Hepatocyte (in vitro differentiated cells): ENCODE data around the gene ANKRD29. TPM values are rescaled to one million over a fixed set of nuclear protein-coding genes. Genes with fewer than 3 reads are reported as not detected.

ENCODE experiments used
- DNase-seq: peaks from one replicate; pipeline ENCODE4 v3.0.0-alpha.2; 2016; ENCODE audit warnings: low spot score
- H2AFZ ChIP-seq: fragments of 200-600 bp; sonication (generic); 2 replicates; pipeline ENCODE4 v1.6.0; 2016; ENCODE audit warnings: antibody characterized with exemption, mild to moderate bottlenecking
- H3K27ac ChIP-seq: fragments of 200-600 bp; sonication (generic); 2 replicates; pipeline ENCODE4 v1.5.1; 2016; ENCODE audit warnings: mild to moderate bottlenecking
- H3K27me3 ChIP-seq: fragments of 200-600 bp; sonication (generic); 2 replicates; pipeline ENCODE4 v1.6.1; 2016
- H3K36me3 ChIP-seq: fragments of 200-600 bp; sonication (generic); replicated peaks from 2 replicates; pipeline ENCODE4 v1.5.1; 2016; ENCODE audit warnings: low read depth; ENCODE audit not compliant: insufficient read depth
- H3K4me1 ChIP-seq: fragments of 200-600 bp; sonication (generic); 2 replicates; pipeline ENCODE4 v1.5.1; 2016; ENCODE audit warnings: mild to moderate bottlenecking, moderate library complexity; ENCODE audit not compliant: insufficient read depth
- H3K4me2 ChIP-seq: fragments of 200-600 bp; sonication (generic); 2 replicates; pipeline ENCODE4 v1.6.0; 2016
- H3K4me3 ChIP-seq: fragments of 200-600 bp; sonication (generic); 2 replicates; pipeline ENCODE4 v1.5.1; 2016; ENCODE audit warnings: mild to moderate bottlenecking
- H3K79me2 ChIP-seq: fragments of 200-600 bp; sonication (generic); 2 replicates; pipeline ENCODE4 v1.6.0; 2017; ENCODE audit warnings: mild to moderate bottlenecking
- H3K9me2 ChIP-seq: fragments of 200-600 bp; sonication (generic); replicated peaks from 2 replicates; pipeline ENCODE4 v1.6.0; 2017; ENCODE audit warnings: mild to moderate bottlenecking; ENCODE audit not compliant: insufficient read depth
- H3K9me3 ChIP-seq: fragments of 200-600 bp; sonication (generic); 2 replicates; pipeline ENCODE4 v1.5.1; 2016; ENCODE audit warnings: low read depth, mild to moderate bottlenecking
- H4K20me1 ChIP-seq: fragments of 200-600 bp; sonication (generic); 2 replicates; pipeline ENCODE4 v1.6.0; 2016; ENCODE audit warnings: mild to moderate bottlenecking; ENCODE audit not compliant: insufficient read depth, poor library complexity, severe bottlenecking
- EZH2 ChIP-seq: fragments of 200-600 bp; sonication (generic); IDR thresholded peaks from 2 replicates; pipeline ENCODE4 v1.6.1; 2016; ENCODE audit warnings: antibody characterized with exemption, mild to moderate bottlenecking, borderline replicate concordance
- EZH2phosphoT487 ChIP-seq: fragments of 200-600 bp; sonication (generic); IDR thresholded peaks from one replicate; pipeline ENCODE4 v1.6.1; 2018; ENCODE audit warnings: antibody characterized with exemption, mild to moderate bottlenecking, low read depth, moderate library complexity; ENCODE audit not compliant: unreplicated experiment, severe bottlenecking
- WGBS: methylation state at CpG from one replicate; pipeline ENCODE4 v1.1.6; 2016; ENCODE audit warnings: low lambda C conversion rate; ENCODE audit errors: missing lambda C conversion rate; 5-methylcytosine and 5-hydroxymethylcytosine counted together
- polyA plus RNA-seq: library from polyadenylated mRNA; unstranded; fragments of >200 nt; fragmentation: Nextera tagmentation; extraction: Ambion mirVana; gene quantifications from 2 replicates; pipeline ENCODE4 v1.2.1, GENCODE V29; 2016
- total RNA-seq: library from RNA; depleted of rRNA; stranded (reverse); fragments of >200 nt; gene quantifications from 2 replicates; pipeline ENCODE4 v1.2.3, GENCODE V29; 2014
- TF ChIP-seq, protein P1 (sequence below): fragments of 200-600 bp; sonication (generic); IDR thresholded peaks from 2 replicates; pipeline ENCODE4 v1.5.1; 2016; ENCODE audit warnings: antibody characterized with exemption, mild to moderate bottlenecking; ENCODE audit not compliant: poor library complexity

Gene ANKRD29
- total and polyA plus RNA-seq, 2 experiments from 2014 or later = 7.7 to 12.1 TPM

DNA sequence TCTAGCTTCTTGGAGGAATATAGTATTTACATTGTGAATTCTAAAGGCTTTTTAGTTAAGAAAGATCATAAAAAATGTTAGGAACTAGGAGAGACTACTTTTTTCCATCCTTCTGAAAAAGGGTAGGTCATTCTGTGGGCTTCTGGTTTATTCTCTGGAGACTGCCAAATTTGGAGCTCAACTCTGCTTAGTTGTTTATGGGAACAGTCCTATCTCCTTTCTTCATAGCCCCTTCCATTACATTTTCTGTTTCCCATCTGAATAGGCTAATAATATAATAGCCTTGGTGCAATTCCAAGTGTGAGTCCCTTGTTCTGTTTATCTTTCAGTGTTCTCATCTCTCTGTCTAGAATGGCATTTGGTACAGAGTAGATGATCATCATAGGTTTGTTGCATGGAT is 42.1 kb upstream of the ANKRD29 start:
- Histone ChIP-seq H3K9me2 (no peaks in the 10 kb centered on the region), H3K27ac (no peak overlapping the region), H3K36me3 (no peaks in the 10 kb centered on the region), H2AFZ (no peak overlapping the region), H3K27me3 (no peaks in the 10 kb centered on the region), H3K9me3 (no peaks in the 10 kb centered on the region), H4K20me1 (no peaks in the 10 kb centered on the region), H3K4me2 (no peak overlapping the region), H3K4me3 (no peak overlapping the region), H3K4me1 (no peaks in the 10 kb centered on the region), H3K79me2 (peaks cover 3% of the 10 kb centered on the region)
- DNase-seq = no peak
- TF ChIP-seq EZH2 (no peak), EZH2phosphoT487 (no peak)
- TF ChIP-seq, protein P1, sequence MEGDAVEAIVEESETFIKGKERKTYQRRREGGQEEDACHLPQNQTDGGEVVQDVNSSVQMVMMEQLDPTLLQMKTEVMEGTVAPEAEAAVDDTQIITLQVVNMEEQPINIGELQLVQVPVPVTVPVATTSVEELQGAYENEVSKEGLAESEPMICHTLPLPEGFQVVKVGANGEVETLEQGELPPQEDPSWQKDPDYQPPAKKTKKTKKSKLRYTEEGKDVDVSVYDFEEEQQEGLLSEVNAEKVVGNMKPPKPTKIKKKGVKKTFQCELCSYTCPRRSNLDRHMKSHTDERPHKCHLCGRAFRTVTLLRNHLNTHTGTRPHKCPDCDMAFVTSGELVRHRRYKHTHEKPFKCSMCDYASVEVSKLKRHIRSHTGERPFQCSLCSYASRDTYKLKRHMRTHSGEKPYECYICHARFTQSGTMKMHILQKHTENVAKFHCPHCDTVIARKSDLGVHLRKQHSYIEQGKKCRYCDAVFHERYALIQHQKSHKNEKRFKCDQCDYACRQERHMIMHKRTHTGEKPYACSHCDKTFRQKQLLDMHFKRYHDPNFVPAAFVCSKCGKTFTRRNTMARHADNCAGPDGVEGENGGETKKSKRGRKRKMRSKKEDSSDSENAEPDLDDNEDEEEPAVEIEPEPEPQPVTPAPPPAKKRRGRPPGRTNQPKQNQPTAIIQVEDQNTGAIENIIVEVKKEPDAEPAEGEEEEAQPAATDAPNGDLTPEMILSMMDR = no peak

DNA sequence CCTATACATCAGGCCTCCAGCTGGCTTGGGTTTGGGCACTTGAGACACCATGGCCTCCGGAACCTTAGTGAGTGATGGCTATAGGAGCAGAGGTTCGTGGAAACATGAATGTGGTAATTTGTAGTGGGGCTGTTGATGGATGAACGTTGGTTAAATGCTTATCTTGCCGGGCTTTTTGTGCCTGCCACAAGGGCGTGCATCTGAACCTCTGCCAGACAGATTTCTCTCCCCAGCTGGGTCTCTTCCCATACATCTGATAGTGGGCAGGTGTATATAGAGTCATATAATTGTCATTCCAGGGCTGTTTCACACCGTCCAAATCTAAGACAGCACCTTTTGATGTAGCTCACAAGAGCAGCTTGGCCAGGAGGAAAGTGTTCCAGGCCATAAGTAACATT is 41.3 kb upstream of the ANKRD29 start:
- no peak overlapping the region for H2AFZ ChIP-seq
- H3K4me3 ChIP-seq = no peak overlapping the region
- no peaks in the 10 kb centered on the region for H3K9me3 ChIP-seq
- H3K79me2 ChIP-seq = peaks cover 3% of the 10 kb centered on the region
- no peaks in the 10 kb centered on the region for H3K36me3 ChIP-seq
- no peak overlapping the region for H3K4me2 ChIP-seq
- no peak for DNase-seq
- no peaks in the 10 kb centered on the region for H3K4me1 ChIP-seq
- H3K27me3 ChIP-seq = no peaks in the 10 kb centered on the region
- 84% methylated on average over 6 of the region's 6 CpGs for WGBS
- no peak overlapping the region for H3K27ac ChIP-seq
- H4K20me1 ChIP-seq = no peaks in the 10 kb centered on the region
- no peaks in the 10 kb centered on the region for H3K9me2 ChIP-seq
- TF ChIP-seq, protein P1 = no peak
- no peak for TF ChIP-seq EZH2
- no peak for TF ChIP-seq EZH2phosphoT487

DNA sequence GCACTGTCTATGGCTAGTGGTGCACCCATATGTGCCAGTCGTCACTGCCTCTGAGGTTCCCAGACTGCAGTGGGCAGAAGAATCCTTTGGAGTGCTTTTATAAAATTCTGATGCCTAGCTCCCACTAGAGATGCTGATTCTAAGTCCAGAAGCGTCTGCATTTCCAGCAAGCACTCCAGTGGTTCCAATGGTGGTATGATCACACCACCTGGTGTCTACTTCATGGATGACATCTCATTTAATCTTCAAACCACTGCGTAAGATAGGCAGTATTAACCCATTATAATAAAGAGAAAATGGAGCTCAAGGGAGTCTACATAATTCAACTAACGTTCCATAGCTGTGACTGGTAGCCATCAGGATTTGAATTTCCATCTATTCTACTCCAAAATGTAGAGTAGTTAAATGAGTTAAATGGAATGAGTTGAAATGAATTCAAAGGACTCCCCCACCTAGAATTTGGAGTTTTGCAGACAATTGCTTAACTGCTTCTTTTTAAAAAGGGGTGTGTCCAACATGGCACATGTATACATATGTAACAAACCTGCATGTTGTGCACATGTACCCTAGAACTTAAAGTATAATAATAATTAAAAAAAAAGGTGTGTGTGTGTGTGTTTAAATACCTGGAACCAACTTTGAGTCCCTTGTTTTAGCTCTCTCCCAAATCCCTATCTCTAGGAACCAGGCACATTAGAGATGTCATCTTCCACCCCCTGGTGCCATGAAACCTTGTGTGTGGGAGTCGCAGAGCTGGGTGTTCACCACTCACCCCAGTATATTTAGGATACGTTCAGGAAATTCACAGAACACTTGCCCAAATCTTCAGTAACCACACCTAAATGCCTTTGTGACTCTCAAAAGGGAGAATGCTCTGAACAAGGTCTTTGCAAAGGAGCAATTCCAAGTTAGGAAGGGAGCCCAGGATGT is 40.6 kb upstream of the ANKRD29 start:
- Histone ChIP-seq H3K4me3 (no peak overlapping the region), H3K27ac (no peak overlapping the region), H3K36me3 (no peaks in the 10 kb centered on the region), H3K9me3 (no peaks in the 10 kb centered on the region), H3K9me2 (no peaks in the 10 kb centered on the region), H2AFZ (no peak overlapping the region), H3K4me2 (no peak overlapping the region), H4K20me1 (no peaks in the 10 kb centered on the region), H3K27me3 (no peaks in the 10 kb centered on the region), H3K79me2 (peaks cover 3% of the 10 kb centered on the region), H3K4me1 (no peaks in the 10 kb centered on the region)
- TF ChIP-seq EZH2phosphoT487 = no peak
- TF ChIP-seq EZH2 = no peak
- TF ChIP-seq, protein P1 = peak; percentile 53
- WGBS = 57% methylated on average over 6 of the region's 6 CpGs
- peak; percentile 65 for DNase-seq
